Activated gamma-delta T cell treated with anti-CD3 and anti-CD28 coated beads, Interleukin-2, amount 50 U/mL, for 16 hours (primary cell): ENCODE measurements around the gene CCR3.

ENCODE experiments used
- DNase-seq: peaks from one replicate; pipeline ENCODE4 v3.0.0-alpha.2; 2020; ENCODE audit warnings: low read depth

The CCR3 gene

DNA sequence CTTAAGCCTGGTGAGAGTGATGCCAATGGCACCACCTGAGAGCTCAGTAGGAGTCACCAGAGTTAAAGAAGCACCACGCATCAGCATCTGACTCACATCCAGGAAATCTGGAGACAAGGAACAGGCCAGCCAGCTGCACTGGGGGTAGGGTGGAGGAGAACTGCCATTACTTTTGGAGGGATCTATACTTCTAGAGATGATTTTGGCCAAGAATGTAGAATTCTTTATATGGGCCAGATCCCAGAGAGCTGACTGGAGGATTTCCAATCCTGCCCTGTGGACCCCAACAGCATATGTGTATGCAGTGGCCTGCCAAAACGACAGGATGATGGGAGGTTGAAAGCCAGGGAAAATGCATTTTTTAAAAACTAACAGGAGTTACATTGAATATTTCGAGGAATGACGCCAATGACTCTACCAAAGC is 29.8 kb downstream of the CCR3 start:
- no peak for DNase-seq

DNA sequence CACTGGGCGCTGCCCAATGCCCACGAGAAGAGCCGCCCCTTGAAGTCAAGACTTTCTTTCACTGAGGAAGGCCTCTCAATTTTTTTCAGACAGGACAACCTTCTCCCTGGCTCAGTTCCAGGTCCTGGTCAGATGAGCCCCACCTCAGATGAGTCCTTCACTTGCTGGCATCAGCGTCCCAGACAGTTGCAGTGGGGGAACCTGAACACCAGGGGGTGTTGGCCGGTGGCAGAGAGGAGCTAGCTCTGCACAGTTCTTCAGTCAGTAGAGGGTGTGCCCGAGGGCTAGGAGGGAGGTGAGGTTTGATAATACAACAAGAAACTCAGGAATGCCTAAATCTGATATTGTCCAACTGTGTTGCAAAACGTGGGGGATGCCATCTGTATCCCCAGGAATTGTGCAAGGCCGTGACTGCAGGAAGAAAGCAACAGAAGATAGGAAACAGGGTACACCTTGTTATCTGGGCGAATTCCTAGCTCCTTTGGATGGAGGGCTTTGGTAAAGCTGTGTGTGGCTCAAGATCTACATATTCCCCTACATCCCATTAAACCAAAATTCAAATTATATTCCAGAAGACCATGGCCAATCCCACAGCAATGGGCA is 34.3 kb downstream of the CCR3 start:
- DNase-seq: peak; percentile 56

DNA sequence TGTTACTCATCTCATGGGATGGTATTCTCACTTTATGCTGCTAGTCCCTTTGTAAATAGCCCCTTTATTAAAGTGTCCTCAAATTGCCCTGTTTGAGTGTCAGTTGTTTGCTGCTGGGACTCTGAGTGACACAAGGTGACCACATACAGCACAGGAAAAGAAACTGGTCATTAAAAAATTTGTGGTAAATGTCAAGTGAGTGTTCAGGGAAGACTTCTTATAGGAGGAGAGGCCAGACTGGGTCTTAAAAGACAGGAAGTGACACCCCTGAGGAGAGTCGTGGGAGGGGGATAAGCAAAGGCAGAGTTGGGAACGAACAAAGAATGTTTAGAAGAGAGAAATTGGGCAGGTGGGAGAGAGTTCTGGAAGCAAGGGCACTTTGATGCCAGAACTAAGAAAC is 35.2 kb downstream of the CCR3 start:
- no peak for DNase-seq

DNA sequence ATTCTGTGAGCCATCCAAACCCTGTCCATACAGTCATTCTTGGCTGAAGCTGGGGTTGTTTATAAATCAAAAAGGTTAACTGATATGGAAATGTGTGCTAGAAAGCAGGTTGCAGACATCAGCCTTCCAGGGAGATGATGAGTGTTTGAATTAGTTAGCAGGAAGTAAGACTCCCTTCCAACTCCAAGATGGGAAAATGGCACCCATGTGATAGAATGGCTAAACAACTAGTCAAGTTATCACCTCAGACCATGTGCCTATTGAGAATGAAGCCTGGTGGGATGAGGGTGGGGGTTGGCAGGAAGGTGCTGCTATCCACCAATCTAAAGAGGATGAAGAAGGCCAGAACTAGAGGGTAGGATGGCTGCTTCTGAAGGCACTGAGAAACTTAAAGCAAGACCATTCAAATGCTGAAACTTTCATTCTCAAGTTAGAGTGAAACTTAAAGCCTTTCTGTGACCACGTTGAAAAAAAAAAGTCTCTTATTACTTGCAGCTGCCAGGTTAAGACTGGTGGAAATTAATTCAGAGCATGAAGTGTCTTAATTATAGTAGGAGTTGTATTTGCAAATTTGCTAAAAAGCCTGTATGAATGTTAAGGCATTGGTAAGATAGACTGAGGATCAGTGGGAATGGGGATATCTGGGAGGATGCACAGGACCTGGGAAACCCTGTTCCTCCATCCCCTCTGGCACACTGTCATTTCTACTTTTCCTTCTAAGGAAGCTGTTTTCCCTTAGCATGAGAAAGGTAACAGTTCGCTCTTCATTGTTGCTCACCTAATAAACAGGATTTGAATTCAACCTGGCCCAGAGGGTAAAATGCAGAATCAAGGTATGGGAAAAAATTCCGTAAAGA is 36.8 kb downstream of the CCR3 start:
- no peak for DNase-seq

DNA sequence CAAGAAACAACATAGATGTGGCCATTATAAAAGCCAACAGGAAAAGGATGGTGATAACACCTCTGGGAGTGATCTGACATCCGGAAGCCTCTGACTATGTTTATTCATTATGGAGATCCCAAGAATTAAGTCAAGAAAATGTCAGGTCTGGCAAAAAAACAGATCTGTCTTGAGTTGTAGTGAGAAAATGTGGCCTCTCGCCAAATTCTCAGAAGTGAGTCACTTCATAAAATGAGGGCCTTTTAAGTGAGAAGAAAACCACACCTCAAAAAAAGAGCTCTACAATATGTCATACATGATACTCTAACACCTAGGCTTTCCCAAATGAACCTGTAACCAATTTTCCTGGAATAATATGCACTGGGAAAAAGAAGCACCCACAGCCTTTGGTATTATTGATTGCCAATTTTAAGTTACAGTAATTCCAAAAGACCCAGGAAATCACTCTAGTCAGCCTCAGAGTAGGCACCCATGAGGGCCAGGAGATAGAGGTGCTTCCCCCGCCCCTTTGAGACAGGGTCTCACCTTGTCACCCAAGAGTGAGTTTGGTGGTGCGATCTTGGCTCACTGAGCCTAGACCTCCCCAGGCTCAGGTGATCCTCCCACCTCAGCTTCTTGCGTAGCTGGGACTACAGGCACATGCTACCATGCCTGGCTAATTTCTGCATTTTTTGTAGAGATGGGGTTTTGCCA is 38.0 kb downstream of the CCR3 start:
- DNase-seq: peak; percentile 38

DNA sequence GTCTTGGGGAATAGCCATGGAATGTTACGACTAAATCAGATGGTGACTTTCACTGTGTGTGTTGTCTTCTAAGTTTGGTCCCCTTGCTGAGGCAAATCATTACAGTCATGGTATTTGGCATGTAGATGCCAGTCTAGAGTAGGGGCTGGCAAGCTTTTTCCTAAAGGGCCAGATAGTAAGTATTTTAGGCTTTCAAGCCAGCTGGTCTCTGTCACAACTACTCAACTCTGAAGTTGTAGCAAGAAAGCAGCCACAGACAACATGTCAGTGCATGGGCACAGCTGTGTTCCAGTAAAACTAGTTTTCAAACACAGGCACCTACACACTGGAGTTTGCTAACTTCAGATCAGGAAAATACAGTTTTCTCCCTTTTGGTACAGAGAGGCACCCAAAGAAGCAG is 39.3 kb downstream of the CCR3 start:
- DNase-seq: no peak

DNA sequence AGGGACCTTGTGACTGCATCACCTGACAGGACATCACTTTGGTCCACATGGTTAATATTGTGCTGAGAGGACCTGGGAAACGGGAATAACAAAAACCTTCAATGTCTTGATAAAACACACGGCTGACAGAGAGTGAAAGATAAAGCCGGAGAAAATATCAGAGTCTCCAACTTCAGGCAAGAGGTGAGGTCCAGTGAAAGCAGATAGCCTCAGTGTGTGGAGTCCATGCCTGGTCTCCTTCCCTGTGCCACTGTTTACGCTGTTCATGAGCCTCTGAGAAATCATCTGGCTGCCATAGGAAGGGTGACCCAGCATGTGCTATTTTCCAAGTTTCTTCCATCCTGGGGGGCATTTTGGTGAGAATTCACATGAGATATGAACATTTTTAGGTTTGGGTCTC is 39.8 kb downstream of the CCR3 start:
- DNase-seq: no peak

DNA sequence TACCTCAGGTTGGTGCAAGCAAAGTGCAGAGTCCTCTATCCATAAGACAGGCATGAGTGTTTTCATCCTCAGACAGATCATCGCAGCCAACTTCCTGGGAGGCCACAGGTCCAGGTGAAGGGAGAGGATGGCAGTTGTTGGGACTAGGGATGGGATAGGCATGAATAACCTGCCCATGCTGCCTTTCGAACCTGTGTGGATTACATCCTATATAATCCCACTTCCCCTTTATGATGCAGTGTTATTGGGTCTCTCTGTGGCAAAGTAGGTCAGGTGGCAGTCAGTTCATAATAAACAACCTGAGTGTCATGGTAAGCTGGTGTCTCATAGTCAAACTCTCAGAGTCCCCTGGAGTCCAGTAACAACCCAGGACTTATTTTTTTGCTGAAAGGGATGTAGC is 40.4 kb downstream of the CCR3 start:
- DNase-seq: no peak

DNA sequence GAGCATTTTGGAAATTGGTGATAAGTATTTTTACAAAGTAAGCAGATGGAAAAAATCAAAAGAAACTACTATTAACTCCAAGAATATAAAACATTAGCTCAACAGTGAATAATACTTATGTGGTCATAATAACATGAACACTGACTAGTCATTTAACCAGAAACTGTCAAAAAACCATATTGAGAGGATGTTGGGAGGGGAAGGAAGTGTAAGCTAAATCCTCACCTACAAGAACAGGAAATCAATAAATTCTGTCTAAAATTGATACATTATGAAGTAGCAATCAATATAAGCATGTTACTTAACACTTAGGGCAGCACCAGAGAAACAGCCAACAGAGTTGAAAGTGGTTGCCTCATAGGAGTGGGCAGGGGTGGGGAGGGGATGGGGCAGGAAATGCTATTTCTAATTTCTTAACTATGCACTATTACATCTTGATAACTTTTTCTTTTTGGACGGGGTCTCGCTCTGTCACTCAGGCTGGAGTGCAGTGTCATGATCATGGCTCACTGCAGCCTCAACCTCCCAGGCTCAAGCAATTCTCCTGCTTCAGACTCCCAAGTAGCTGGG is 41.7 kb downstream of the CCR3 start:
- no peak for DNase-seq

DNA sequence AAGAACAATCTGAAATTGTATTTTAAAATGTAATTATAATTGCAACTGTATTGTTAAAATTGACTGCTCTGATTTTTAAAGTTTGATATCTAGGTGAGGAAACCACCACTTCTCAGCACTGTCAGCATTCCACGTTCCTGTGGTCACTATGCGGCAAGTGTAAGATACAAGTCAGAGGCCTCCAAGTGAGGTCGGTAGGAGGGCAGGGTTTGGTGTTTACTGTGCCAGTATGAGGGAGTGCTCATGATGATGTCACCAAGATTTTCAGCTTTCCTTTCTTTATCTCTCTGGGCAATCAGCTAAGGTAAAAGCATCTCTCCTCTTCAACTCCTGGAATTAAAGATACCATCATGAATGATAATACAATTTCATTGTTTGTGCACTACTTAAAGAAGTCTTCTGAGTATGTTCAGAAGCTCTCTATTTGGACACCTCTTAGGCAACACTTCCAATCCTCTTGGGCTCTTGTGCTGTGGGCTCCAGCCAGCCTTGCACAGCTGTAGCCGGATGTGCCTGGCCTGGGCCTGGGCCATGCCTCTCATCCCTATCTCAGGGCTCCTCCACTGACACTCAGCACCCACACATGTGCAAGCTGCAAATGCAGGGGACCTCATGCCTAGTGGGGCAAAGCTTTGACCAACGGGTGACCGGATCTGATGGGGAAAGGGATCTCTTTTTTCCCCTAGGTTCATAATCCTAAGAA is 42.9 kb downstream of the CCR3 start:
- DNase-seq: peak; percentile 31

DNA sequence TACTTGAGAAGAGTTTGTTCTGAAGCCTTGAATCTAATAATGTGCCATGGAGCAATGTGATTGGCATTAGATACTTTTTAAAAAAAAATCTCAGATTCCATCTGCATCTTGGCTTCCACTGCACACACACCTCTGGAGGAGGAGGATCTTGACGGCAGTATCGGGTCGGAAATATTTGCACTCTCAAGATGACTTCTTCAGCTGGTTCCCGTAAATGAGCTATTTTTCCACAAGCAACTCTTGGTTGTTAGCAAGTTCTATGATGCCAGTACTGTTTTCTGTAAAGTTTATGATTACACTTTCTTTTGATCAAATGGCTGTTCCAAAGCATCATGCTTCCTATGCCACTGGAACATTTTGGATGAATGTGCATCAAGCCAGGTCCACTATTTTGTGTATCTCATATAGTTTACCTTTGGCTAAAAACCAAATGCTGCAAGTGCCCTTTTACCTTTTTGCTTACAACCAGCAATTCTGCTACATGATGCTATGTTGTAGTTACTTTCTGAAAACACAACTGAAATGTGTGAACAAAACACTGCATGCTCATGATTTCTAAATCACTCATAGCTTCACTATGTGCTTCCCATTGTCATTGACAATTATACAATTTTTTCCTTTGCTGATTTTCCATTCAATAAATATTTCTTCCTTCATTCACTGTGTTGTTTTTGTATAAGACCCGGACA is 43.8 kb downstream of the CCR3 start:
- no peak for DNase-seq

DNA sequence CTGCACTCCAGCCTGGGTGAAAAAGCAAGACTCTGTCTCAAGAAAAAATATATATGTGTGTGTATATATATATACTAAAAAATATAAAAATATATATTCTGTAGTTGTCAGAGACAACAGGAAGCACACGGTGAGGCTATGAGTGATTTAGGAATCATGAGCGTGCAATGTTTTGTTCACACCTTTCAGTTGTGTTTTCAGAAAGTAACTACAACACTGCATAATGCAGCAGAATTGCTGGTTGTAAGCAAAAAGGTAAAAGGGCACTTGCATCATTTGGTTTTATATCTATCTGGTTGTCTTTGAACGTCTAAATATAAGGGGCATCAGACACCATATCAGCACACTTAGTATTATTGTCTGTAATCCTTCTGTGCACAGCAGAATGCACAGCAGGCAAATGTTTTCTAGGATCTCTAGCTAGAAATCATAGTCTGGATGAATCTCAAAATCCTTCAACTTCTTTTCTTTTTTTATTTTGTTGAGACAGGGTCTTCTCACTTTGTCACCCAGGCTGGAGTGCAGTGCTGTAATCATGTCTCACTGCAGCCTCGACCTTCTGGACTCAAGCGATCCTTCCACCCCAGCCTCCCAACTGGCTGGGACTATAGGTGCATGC is 44.8 kb downstream of the CCR3 start:
- DNase-seq: no peak

DNA sequence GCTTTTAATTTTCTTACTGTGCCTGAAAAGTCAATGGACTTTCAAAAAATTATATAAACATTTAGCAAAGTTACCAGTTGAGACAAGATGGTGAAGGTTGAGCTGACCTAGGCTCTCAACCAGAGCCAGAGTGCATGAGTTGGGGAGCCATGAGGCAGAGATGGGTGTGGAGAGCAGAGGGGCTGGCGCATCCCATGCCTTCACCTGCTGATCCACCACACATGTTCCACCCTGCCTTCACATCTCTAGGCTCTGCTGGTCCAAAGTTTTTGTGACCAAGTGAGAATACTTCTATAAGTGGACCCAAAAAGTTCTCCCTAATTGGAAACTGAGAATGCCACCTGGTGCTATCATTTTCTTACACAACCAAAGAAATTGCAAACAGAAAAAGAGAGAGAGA is 47.3 kb downstream of the CCR3 start:
- DNase-seq: no peak

DNA sequence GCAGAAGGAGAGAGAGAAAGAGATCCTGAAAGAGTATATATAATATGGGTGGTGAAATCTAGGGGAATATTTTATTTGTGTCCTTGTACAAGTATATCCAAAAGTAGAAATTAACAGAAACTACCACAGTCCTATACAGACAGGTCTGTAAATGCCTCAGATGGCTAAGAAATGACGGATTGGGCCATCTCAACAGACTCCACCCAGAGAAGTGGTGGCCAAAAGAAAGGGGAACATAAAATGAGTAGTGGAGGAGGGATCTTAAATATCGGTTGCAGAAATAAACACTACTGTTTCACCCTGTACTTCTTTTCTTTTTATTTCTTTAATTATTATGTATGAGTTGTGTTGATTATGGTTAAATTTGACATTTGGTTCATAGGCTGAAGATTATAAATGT is 47.7 kb downstream of the CCR3 start:
- no peak for DNase-seq

DNA sequence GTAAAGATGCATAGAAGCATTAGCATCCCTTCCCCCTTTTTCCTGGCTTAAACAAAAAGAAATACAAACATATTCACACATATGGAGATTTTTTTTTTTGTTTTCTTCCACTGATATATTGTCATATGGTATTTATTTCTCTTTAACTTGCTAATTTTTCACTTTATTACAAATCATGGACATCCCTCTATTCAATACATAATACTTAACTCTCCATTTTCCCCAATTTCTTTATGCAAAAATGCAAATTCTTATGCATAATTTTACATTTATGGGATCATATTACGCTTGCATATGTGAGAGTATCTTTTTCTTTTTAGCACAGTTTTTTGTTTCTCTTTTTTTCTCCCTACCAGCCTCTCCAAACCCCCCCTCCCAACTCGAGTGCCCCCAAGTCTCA is 48.8 kb downstream of the CCR3 start:
- DNase-seq: no peak

DNA sequence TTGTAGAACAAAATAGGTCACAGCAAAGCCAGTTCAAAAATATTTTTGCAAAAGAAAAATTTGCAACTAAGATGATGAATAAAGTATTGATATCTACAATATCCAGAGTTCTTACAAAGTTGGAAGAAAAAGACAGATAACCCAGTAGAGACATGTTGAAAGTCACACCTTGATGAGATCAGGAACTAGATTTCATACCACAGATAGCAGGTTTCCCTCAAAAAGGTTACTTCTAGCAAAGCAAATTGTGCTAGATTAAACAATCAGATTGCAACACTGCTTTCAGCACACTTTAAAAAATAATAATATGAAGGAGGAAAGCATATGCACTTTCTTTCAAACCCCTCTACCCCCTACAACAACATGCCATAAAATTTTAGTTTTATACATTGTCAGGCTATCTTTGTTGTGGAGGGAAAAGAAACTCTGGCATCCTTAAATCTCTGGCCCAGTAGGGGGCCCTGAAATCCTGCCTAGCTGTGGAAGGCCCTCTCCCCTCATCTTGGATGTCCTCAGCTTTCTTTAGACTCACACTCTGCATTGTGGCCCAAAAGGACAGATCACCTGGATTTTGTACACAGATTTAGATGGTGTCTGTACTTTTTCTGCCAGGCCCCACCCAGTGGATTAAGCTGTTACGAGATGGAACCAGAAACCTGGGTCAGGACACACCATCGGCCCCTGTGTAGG is 50.9 kb downstream of the CCR3 start:
- no peak for DNase-seq

DNA sequence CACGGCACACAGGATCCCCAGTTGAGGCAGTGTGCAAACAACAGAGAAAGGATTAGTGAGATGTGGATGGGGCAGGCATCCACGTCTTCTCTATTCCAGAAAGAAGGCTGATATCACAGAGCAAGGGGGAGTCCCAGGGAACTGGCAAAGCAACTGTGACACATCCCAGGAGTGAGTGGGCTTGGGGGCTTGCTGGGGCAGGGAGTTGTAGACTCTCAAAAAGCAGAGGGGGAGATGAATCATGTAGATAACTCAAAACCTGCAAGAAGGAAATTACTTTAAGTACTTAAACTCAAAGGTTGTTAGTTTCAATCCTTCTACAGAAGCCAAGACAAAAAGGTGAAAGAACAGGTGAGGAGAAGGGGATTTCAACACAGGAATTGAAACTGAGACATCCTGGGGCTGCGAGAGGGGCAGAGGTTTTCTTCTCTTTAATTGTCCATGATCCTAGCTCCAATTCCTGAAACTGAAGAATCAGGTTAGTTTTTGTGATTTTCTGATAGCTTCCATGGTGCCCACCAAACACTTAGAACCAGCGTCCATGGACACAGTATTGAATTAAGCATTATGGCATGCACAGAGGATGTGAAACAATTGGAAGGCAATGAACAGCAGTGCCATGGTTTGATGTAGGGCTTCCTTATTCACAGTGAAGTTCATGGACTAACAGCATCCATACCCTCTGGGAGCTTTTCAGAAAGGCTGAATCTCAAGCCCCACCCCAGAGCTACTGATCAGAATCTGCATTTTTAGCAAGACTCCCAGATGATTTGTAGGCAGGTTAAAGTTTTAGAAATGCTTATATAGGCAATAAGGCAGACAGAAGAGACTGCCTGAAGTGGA is 52.0 kb downstream of the CCR3 start:
- DNase-seq: no peak

DNA sequence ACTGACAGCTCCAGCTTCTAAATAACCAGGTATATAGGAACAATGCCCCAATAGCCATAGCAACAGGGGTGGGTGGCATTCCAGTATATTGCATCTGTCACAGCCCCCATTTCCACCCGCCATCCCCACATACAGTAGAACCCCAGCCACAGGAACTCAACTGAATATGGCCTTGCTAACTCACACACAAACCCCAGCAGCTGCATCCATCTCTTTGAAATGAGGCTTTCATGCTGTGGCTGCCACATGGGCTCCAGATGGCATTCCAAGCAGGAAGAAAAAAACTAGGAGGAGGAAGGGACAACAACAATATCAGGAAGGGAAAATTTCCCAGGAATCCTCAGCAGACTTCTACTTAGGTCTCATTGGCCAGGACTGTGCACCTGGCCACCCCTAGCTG is 54.6 kb downstream of the CCR3 start:
- DNase-seq: no peak

DNA sequence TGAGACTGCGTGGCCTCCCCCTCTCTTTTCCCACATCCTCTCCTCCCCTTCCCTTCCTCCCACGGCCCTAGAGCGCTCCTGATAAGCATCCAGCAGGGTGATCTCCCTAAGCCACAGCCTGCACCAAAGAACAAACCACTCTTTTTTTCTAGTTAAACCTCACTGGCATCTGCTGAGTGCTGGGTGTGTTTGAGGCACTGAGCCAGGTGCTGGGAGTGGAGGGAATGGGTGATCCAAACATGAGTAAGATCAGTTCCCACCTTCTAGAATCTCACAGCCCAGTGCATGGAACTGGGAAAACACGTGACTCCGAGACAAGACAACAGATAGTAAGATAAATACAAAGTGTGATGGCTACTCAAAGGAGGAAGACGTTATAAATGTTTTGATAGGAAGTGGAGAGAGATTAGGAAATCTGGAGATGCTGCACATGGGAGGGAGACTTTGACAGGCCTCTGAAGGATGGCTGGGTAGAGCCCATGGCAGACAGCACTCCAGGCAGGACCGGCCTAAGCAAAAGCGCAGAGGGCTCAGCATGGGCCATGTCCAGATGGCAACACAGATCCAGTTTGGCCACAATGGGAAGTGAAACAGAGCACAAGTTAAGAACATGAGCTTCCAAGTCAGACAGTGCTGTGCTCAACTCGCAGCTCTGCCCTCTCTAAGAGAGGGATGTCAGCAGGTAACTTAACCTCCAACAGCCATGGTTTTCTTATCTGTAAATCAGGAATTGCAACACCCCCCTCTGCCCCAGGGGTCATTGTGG is 55.6 kb downstream of the CCR3 start:
- DNase-seq: no peak
